Activated CD8-positive, alpha-beta memory T cell treated with anti-CD3 and anti-CD28 coated beads, Interleukin-2, amount 10 ng/mL, durations not matched to agents 7 days and 5 days (primary cell): ENCODE measurements around the gene SNN. TPM values are rescaled to one million over a fixed set of nuclear protein-coding genes. Genes with fewer than 3 reads are reported as not detected.

ENCODE experiments used
- ATAC-seq: fragments of 150-1000 bp; cut with Tn5 transposase; one replicate; pipeline ENCODE4 v1.10.0; 2021; ENCODE audit warnings: moderate library complexity
- CTCF ChIA-PET: fragments of 350-600 bp; sonication (Branson Sonifier 250); formaldehyde crosslinking; loops from one replicate; lab custom pipeline; 2021; ENCODE audit warnings: antibody characterized with exemption; lab: Charles Lee
- DNase-seq: peaks from one replicate; pipeline ENCODE4 v3.0.0-alpha.2; 2020
- H3K27ac Mint-ChIP-seq: one replicate; pipeline ENCODE4 v1.8.0; 2021; ENCODE audit warnings: mild to moderate bottlenecking, mixed read lengths
- H3K27me3 Mint-ChIP-seq: one replicate; pipeline ENCODE4 v1.8.0; 2021; ENCODE audit warnings: mixed read lengths
- H3K36me3 Mint-ChIP-seq: one replicate; pipeline ENCODE4 v1.8.0; 2021; ENCODE audit warnings: mild to moderate bottlenecking, mixed read lengths
- H3K4me1 Mint-ChIP-seq: one replicate; pipeline ENCODE4 v1.8.0; 2021; ENCODE audit warnings: mixed read lengths
- H3K4me3 Mint-ChIP-seq: one replicate; pipeline ENCODE4 v1.8.0; 2021; ENCODE audit warnings: mild to moderate bottlenecking, moderate library complexity, mixed read lengths
- H3K9me3 Mint-ChIP-seq: one replicate; pipeline ENCODE4 v1.8.0; 2022; ENCODE audit warnings: low read depth, mixed read lengths
- total RNA-seq, 2 experiments: library from RNA; stranded (reverse); gene quantifications; one replicate each; pipeline ENCODE4 v1.2.3, GENCODE V29; 2021

The SNN gene
- total RNA-seq, 2 experiments from 2014 or later, result 3.0 to 4.0 TPM

DNA sequence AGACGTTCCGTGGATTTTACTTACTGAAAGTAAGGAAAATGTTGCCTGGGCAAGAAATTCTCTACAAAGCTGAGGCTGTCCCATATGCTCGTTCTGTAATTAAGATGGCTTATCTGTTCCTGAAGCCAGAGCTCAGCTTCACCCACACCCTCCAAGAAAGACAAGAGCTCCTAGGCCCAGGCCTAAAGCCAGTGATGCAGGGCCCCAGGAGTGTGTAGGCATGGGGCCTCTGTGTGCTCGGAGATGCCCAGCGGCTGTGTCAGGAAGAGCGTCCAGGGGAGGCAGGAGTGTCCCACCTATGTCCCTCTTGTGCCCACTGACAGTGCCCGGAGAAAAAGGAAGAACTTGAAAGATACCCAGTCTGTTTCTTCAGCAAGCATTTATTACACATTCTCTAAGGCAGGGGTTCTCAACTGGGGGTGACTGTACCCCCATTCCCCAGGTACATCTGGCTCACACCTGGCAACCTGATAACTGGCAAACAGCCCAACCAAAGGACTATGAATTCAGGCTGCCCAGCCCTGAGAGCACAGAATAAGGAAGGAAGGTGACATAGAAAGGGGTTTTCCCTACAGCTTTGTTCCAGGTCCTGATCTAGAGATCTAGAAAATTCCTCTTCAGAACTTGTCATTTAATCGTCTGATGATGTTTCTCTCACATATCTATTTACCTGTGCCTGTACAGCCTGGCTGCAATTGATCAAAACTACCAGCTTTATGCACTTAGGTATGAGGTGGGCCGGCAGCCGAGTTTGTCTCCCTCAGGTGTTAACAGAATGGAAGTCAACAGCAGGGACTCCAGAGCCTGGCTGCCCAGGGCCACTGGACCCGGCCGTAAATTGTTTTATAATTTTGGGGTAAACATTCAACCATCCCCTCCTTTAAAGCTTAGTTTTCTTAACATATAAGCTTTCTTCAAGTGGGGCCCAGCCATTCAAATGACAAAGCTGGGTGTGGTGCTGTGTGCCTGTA is 12.0 kb downstream of the SNN start:
- no peak overlapping the region for H3K4me3 Mint-ChIP-seq
- CTCF ChIA-PET, result interaction anchor here (1.5 to 3.0 kb wide), 2 partner anchors 34 to 148 kb away, joined by 5 to 9 read pairs; no protein-coding TSS in a partner anchor
- no peak for DNase-seq
- no peaks in the 10 kb centered on the region for H3K9me3 Mint-ChIP-seq
- peaks cover 47% of the 10 kb centered on the region for H3K36me3 Mint-ChIP-seq
- no peaks in the 10 kb centered on the region for H3K27me3 Mint-ChIP-seq
- peak overlapping the region; percentile 42 for H3K27ac Mint-ChIP-seq
- no peak for ATAC-seq
- H3K4me1 Mint-ChIP-seq, result peaks cover 59% of the 10 kb centered on the region

DNA sequence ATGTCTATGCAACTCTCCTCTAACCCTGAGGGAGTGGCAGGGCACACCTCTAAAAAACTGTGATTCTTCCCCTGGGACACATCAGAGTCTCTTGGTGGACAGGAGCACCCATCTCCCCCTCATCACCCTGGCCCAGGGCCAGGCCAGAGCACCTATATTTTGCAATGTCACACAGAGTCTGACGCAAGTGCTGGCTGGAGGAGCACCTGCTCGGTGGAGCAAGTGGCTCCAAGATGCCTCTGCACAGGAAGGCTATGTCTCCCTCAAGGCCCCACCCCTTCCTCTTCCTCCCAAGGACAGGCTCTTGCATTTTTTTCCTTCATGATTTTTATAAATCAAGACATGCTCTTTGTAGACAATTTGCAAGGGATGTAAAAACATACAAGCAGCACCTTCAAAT is 13.3 kb downstream of the SNN start:
- no peaks in the 10 kb centered on the region for H3K9me3 Mint-ChIP-seq
- peak overlapping the region; percentile 21 for H3K4me3 Mint-ChIP-seq
- H3K4me1 Mint-ChIP-seq, result peaks cover 59% of the 10 kb centered on the region
- ATAC-seq, result peak; percentile 50
- peaks cover 53% of the 10 kb centered on the region for H3K36me3 Mint-ChIP-seq
- no peaks in the 10 kb centered on the region for H3K27me3 Mint-ChIP-seq
- no peak for DNase-seq
- peak overlapping the region; percentile 76 for H3K27ac Mint-ChIP-seq
- CTCF ChIA-PET, result no interaction called here

DNA sequence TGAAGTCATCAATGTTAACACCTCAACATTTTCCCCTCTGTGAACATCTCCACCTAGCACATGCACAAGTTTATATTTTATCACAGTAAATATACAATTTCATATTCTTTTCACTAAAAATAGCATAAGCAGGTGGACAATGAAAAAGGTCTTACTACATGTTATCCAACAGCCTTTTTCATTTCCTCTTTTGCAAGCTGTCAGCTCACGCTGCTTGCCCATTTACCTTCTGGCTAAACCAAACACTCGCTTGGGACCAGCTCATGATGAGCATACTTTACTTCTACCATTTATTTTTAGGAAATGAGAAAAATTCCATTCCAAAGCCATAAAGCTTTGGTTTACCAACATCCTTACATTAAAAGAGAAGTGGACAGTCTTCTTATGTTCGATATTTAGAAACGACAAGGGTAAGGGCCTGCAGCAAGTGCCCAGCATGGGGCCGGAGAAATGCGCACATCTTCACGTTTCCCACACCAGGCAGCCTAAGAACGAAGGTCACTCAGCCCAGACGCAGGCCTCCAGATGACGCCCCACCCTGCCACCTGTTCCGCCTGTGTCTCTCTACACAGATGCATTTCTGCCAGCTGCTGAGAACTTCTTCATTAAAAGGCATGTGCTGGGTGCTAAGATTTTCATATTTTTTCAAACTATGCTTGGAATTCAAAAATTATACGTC is 13.9 kb downstream of the SNN start:
- Mint-ChIP-seq H3K4me3 (peak overlapping the region; percentile 21), H3K4me1 (peaks cover 59% of the 10 kb centered on the region)
- CTCF ChIA-PET, result interaction anchor here (0.9 to 1.2 kb wide), 2 partner anchors 16 to 286 kb away, joined by 3 read pairs; no protein-coding TSS in a partner anchor

DNA sequence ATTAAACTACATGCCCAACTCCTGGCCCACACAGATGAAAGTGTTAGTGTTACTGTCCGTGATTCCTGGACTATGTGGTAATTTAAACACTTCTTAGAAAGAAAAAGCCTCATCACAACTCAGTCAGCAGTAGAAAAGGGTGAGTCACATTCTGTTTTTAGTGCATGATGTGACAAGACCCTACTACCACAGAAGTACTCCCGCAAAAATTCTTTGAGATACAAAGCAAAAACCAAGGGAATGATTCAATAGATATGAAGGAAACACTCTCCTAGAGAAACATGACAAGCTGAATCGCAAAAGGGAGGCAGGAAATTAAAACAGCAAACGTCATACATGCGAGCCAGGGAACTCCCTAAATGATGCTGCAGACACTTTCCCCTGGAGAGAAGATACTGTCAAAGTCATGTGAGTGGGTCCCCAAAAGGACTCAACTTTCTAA is 14.4 kb downstream of the SNN start:
- Mint-ChIP-seq H3K27ac (peak overlapping the region; percentile 52), H3K4me3 (no peak overlapping the region), H3K27me3 (no peaks in the 10 kb centered on the region), H3K36me3 (peaks cover 61% of the 10 kb centered on the region), H3K9me3 (no peaks in the 10 kb centered on the region), H3K4me1 (peaks cover 57% of the 10 kb centered on the region)
- DNase-seq (no peak), ATAC-seq (no peak)
- CTCF ChIA-PET, result interaction anchor here (0.9 to 1.2 kb wide), 2 partner anchors 16 to 287 kb away, joined by 3 read pairs; no protein-coding TSS in a partner anchor

More for the DNA sequence above, 13.9 kb downstream of the SNN start:
- H3K9me3 Mint-ChIP-seq, result no peaks in the 10 kb centered on the region
- DNase-seq, result no peak
- peaks cover 57% of the 10 kb centered on the region for H3K36me3 Mint-ChIP-seq
- no peaks in the 10 kb centered on the region for H3K27me3 Mint-ChIP-seq
- ATAC-seq, result peak; percentile 22
- H3K27ac Mint-ChIP-seq, result peak overlapping the region; percentile 76

DNA sequence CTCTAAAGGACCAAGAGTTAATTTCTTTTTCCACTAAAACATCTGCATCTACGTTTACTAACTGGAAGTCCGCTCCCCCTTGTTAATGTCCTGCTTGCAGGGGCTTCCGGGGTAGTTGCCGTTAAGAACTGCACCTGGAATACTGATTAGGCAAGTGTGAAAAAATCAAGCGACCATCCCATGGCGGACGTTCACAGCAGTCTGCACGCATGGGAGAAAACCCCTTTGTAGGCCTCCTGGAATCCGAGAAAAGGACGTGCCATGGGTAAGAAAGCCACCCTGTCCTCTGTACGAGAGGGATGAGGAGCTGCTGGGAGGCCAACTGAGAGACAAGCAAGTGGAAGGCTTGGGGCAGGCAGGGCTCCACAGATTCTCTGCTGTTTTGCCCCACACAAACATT is 14.9 kb downstream of the SNN start:
- H3K4me1 Mint-ChIP-seq, result peaks cover 52% of the 10 kb centered on the region
- CTCF ChIA-PET, result interaction anchor here (0.9 to 1.2 kb wide), 4 partner anchors 15 to 287 kb away, joined by 3 read pairs; partner anchors contain the start of gene ZC3H7A
- H3K27me3 Mint-ChIP-seq, result no peaks in the 10 kb centered on the region
- H3K27ac Mint-ChIP-seq, result no peak overlapping the region
- no peaks in the 10 kb centered on the region for H3K9me3 Mint-ChIP-seq
- H3K36me3 Mint-ChIP-seq, result peaks cover 60% of the 10 kb centered on the region
- H3K4me3 Mint-ChIP-seq, result no peak overlapping the region
- DNase-seq, result no peak
- ATAC-seq, result no peak

DNA sequence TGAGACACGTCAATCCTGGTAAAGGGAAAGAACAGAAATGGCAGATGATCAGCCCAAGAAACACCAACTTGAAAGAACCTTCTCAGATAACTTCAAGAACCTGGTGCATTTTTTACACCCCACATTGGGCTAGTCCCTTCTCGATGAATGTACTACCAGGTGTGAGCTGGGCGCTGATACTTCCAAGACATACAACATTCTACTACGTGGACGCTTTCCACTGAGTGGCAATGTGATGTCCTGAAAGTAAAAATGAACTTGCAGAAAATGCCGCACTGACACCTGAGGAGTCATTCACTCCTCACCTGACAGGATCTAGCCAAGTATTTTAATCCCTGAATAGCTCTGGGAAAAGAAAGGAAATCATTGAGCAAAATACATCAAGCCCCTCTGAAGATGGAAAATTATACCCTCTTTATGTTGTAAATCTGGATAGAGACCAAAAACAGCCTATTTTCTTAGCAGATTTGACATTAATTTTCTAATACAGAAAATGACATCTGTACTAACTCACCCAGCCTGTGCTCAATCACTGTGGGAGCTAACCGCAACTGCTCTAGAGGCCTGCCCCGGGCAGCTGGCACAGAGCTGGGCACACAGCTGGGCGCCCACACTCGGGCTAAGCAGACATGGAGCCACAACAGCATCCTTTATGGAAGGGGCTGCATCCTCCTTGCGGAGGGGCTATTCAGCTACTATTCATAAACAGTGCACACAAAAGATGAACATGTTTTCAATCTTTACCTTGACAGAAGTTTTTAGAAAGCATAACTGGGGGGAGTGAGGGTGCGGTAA is 16.2 kb downstream of the SNN start:
- DNase-seq, result no peak
- H3K27ac Mint-ChIP-seq, result no peak overlapping the region
- no peak overlapping the region for H3K4me3 Mint-ChIP-seq
- no peaks in the 10 kb centered on the region for H3K9me3 Mint-ChIP-seq
- H3K36me3 Mint-ChIP-seq, result peaks cover 59% of the 10 kb centered on the region
- no peaks in the 10 kb centered on the region for H3K27me3 Mint-ChIP-seq
- no peak for ATAC-seq
- H3K4me1 Mint-ChIP-seq, result peaks cover 47% of the 10 kb centered on the region
- CTCF ChIA-PET, result interaction anchor here (0.9 to 1.2 kb wide), 2 partner anchors 113 to 153 kb away, joined by 3 read pairs; partner anchors contain the start of gene ZC3H7A

DNA sequence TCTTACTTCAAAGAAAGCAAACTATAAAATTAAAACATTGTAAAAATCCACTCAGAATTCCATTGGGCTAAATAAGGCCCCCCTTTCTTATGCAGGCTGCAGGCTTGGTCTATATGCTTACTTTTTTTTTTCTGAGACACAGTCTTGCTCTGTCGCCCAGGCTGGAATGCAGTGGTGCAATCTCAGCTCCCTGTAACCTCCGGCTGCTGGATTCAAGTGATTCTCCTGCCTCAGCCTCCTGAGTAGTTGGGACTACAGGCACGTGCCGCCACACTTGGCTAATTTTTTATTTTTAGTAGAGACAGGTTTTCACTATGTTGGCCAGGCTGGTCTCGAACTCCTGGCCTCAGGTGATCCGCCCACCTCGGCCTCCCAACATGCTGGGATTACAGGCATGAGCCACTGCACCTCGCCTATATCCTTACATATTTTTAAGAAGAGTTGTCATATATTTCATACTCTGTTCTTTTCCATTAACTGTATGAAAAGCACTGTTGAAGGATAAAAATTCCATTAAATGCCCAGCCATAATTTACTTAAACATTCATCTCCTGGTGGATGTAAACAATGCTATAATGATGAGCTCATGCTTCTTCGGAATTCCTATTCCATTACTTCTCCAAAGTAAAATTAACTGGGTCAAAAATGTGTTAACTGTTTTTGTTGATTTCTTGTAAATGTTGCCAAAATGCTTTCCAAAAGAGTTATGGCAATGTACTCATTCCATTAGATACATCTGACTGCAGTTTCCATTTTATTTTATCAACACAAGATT is 17.8 kb downstream of the SNN start:
- Mint-ChIP-seq H3K9me3 (no peaks in the 10 kb centered on the region), H3K27ac (no peak overlapping the region), H3K36me3 (peaks cover 59% of the 10 kb centered on the region), H3K4me3 (no peak overlapping the region), H3K4me1 (peaks cover 41% of the 10 kb centered on the region), H3K27me3 (no peaks in the 10 kb centered on the region)
- DNase-seq (no peak), ATAC-seq (no peak)
- CTCF ChIA-PET, result no interaction called here

DNA sequence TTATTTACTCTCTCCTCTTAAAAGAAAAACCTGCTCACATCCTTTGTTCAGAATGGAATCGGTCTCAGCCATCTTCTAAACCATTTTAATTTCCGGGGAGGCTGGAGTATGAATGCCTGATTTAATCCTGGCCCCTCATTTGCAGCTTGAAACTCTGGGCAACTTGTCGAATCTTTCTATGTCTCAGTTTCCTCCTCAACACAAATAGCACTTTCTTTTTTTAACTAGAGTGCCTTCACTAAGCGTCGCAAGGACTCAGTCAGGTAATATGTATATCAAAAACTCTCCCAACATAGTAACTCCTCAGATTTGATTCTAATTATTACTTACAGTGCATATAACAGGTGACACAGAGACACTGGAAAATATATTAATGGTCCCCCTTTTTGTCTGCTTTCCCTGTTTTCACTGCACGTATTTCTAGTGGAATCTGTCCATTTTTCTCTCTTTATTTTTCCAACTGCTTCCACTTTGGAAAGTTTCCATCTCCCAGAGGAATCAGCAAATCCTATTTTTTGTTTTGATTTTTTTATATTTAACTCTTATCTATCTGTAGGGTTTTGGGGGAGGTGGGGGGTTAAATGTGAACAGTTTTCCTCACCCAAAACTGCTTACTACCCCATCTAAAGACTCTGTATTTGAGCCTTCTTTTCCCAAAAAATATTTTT is 18.6 kb downstream of the SNN start:
- ATAC-seq, result no peak
- H3K27ac Mint-ChIP-seq, result no peak overlapping the region
- no peaks in the 10 kb centered on the region for H3K9me3 Mint-ChIP-seq
- no peak overlapping the region for H3K4me3 Mint-ChIP-seq
- DNase-seq, result no peak
- peaks cover 34% of the 10 kb centered on the region for H3K4me1 Mint-ChIP-seq
- no peaks in the 10 kb centered on the region for H3K27me3 Mint-ChIP-seq
- peaks cover 62% of the 10 kb centered on the region for H3K36me3 Mint-ChIP-seq
- CTCF ChIA-PET, result interaction anchor here (1.2 kb wide), 1 partner anchor 28 kb away, joined by 3 read pairs; no protein-coding TSS in a partner anchor

DNA sequence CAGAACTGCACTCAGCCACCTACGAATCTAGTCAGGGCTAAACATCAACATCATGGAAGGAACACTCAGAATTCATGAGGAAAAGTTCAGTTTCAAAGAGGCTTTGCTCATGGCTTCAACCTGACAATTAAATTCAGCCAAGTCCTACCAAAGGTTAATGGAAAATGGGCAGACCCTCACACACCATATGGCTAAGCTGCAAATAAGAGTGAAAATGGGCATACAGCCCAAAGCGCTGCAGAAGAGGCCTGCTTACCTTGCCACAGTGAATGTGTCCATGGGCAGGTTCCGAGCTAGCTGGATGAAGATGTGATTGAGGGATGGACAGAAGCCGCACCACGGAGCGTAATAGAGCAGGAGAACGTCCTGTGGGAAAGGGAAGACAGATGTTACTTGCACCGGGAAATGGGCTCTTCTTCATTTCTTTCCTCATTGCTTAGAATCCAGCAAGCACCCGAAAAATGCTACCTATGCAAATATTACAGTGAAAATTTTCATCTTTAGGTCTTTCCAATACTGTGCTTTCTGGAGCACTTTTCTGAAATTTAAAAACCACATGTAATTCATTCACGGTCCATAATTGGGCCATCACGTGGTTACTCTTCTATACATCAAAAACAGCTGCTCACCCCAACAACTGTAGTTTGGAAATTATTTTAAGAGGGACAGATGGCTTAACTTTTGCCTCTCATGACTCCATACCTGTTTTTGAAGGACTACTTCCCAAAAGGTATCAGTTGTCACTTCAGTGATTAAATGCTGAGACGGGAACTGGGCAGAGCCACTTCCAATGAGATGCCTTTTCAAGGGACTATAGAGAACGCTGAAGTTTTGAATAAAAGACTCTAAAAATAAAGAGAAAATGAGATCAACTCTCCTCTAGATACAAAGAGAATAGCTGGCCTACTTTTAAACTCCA is 19.6 kb downstream of the SNN start:
- DNase-seq (no peak), ATAC-seq (no peak)
- Mint-ChIP-seq H3K4me3 (no peak overlapping the region), H3K36me3 (peaks cover 64% of the 10 kb centered on the region), H3K9me3 (no peaks in the 10 kb centered on the region), H3K27ac (no peak overlapping the region), H3K4me1 (peaks cover 24% of the 10 kb centered on the region), H3K27me3 (no peaks in the 10 kb centered on the region)
- CTCF ChIA-PET, result interaction anchor here (0.7 to 1.2 kb wide), 5 partner anchors 14 to 738 kb away, joined by 3 to 4 read pairs (median 4); no protein-coding TSS in a partner anchor

DNA sequence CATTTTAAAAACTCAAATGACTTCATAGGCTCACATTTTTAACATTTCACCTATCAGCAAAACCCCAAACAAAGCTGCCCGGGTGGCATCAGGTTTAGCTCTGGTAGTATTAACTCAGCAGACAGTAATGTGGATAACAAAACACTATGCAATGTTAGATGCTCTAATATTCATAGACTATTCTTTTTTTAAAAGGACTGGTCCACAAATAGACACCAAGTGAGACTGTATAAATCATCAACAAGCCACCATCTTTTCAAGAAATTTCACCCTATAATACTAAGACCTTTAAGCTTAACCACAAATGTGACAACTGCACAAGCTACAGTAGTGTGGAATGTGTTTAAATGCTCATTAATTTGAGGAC is 20.2 kb downstream of the SNN start:
- CTCF ChIA-PET, result interaction anchor here (0.7 to 2.1 kb wide), 7 partner anchors 10 to 739 kb away, joined by 3 to 8 read pairs (median 4); no protein-coding TSS in a partner anchor
- Mint-ChIP-seq H3K27ac (no peak overlapping the region), H3K27me3 (no peaks in the 10 kb centered on the region), H3K36me3 (peaks cover 60% of the 10 kb centered on the region), H3K9me3 (no peaks in the 10 kb centered on the region), H3K4me1 (peaks cover 18% of the 10 kb centered on the region), H3K4me3 (no peak overlapping the region)
- no peak for ATAC-seq
- no peak for DNase-seq
